H9 (cell line): ENCODE results near the gene BTNL8. TPM values are rescaled to one million over a fixed set of nuclear protein-coding genes. Genes with fewer than 3 reads are reported as not detected.

Experiments
- DNase-seq: peaks from one replicate; pipeline ENCODE4 v3.0.0-alpha.2; 2017
- H2AFZ ChIP-seq: one replicate; pipeline ENCODE4 v1.6.1; 2013; ENCODE audit warnings: mild to moderate bottlenecking, low read length, control low read depth, moderate library complexity
- H2AK5ac ChIP-seq: 2 replicates; pipeline ENCODE4 v1.6.1; 2013; ENCODE audit warnings: low read length, control low read depth, mixed read lengths; ENCODE audit not compliant: insufficient read length
- H2BK120ac ChIP-seq: one replicate; pipeline ENCODE4 v1.6.1; 2013; ENCODE audit warnings: low read depth, mild to moderate bottlenecking, low read length, control low read depth, inconsistent platforms; ENCODE audit not compliant: poor library complexity, severe bottlenecking
- H2BK12ac ChIP-seq: 2 replicates; pipeline ENCODE4 v1.6.1; 2013; ENCODE audit warnings: low read length, control low read depth, mixed read lengths, low read depth; ENCODE audit not compliant: insufficient read length
- H2BK15ac ChIP-seq: 2 replicates; pipeline ENCODE4 v1.6.1; 2013; ENCODE audit warnings: low read depth, low read length, control low read depth
- H2BK20ac ChIP-seq: one replicate; pipeline ENCODE4 v1.6.1; 2013; ENCODE audit warnings: low read depth, mild to moderate bottlenecking, low read length, control low read depth, inconsistent platforms; ENCODE audit not compliant: poor library complexity, severe bottlenecking
- H2BK5ac ChIP-seq: 2 replicates; pipeline ENCODE4 v1.6.1; 2013; ENCODE audit warnings: low read length, control low read depth, mixed read lengths; ENCODE audit not compliant: insufficient read length
- H3K14ac ChIP-seq: 2 replicates; pipeline ENCODE4 v1.6.1; 2013; ENCODE audit warnings: low read length, control low read depth; ENCODE audit not compliant: insufficient read depth
- H3K18ac ChIP-seq: 2 replicates; pipeline ENCODE4 v1.6.1; 2013; ENCODE audit warnings: low read depth, mild to moderate bottlenecking, mixed read lengths, low read length, control low read depth; ENCODE audit not compliant: insufficient read length
- H3K23ac ChIP-seq: 2 replicates; pipeline ENCODE4 v1.6.1; 2013; ENCODE audit warnings: low read length, control low read depth, mixed read lengths, low read depth; ENCODE audit not compliant: insufficient read length
- H3K23me2 ChIP-seq: 2 replicates; pipeline ENCODE4 v1.6.1; 2013; ENCODE audit warnings: low read depth, mild to moderate bottlenecking, mixed read lengths, low read length, control low read depth; ENCODE audit not compliant: insufficient read length, poor library complexity, severe bottlenecking
- H3K27ac ChIP-seq: 2 replicates; pipeline ENCODE4 v1.5.1; 2013; ENCODE audit warnings: low read length, control low read depth, mixed read lengths, low read depth; ENCODE audit not compliant: insufficient read length
- H3K27me3 ChIP-seq: 2 replicates; pipeline ENCODE4 v1.6.1; 2013; ENCODE audit warnings: low read length, control low read depth, inconsistent platforms; ENCODE audit not compliant: insufficient read depth
- H3K4ac ChIP-seq: 2 replicates; pipeline ENCODE4 v1.6.1; 2013; ENCODE audit warnings: low read depth, mild to moderate bottlenecking, control low read depth, inconsistent platforms, low read length, moderate library complexity
- H3K4me1 ChIP-seq: 2 replicates; pipeline ENCODE4 v1.6.1; 2013; ENCODE audit warnings: low read length, control low read depth, inconsistent platforms; ENCODE audit not compliant: insufficient read depth
- H3K4me2 ChIP-seq: 2 replicates; pipeline ENCODE4 v1.6.1; 2013; ENCODE audit warnings: low read length, control low read depth, mixed read lengths; ENCODE audit not compliant: insufficient read length, insufficient read depth
- H3K56ac ChIP-seq: 2 replicates; pipeline ENCODE4 v1.6.1; 2013; ENCODE audit warnings: low read depth, mild to moderate bottlenecking, mixed read lengths, low read length, control low read depth; ENCODE audit not compliant: insufficient read length
- H3K79me1 ChIP-seq: 2 replicates; pipeline ENCODE4 v1.6.1; 2013; ENCODE audit warnings: low read depth, mild to moderate bottlenecking, moderate library complexity, low read length, control low read depth, inconsistent platforms; ENCODE audit not compliant: insufficient read depth, poor library complexity, severe bottlenecking
- H3K79me2 ChIP-seq: 2 replicates; pipeline ENCODE4 v1.6.1; 2013; ENCODE audit warnings: low read length, control low read depth, inconsistent platforms; ENCODE audit not compliant: insufficient read depth
- H3K9ac ChIP-seq: 2 replicates; pipeline ENCODE4 v1.6.1; 2013; ENCODE audit warnings: low read length, control low read depth, mixed read lengths; ENCODE audit not compliant: insufficient read length; ENCODE audit errors: extremely low read depth
- H3K9me3 ChIP-seq: one replicate; pipeline ENCODE4 v1.6.1; 2013; ENCODE audit warnings: low read depth, low read length, inconsistent platforms; ENCODE audit not compliant: control insufficient read depth
- H3T11ph ChIP-seq: one replicate; pipeline ENCODE4 v1.6.1; 2013; ENCODE audit warnings: mild to moderate bottlenecking, low read length, control low read depth, inconsistent platforms
- H4K20me1 ChIP-seq: one replicate; pipeline ENCODE4 v1.6.1; 2013; ENCODE audit not compliant: control insufficient read depth, insufficient read length, insufficient read depth
- H4K5ac ChIP-seq: 2 replicates; pipeline ENCODE4 v1.6.1; 2013; ENCODE audit warnings: low read depth, mild to moderate bottlenecking, mixed read lengths, low read length, control low read depth; ENCODE audit not compliant: insufficient read length
- H4K8ac ChIP-seq: replicated peaks from 2 replicates; pipeline ENCODE4 v1.6.1; 2013; ENCODE audit warnings: low read length, control low read depth, mixed read lengths, low read depth; ENCODE audit not compliant: insufficient read length
- H4K91ac ChIP-seq: 2 replicates; pipeline ENCODE4 v1.6.1; 2013; ENCODE audit warnings: low read depth, mild to moderate bottlenecking, moderate library complexity, mixed read lengths, low read length, control low read depth; ENCODE audit not compliant: insufficient read length
- H3K27ac Mint-ChIP-seq, 3 experiments: 2 replicates in 2 of 3; 3 replicates in 1 of 3; pipeline ENCODE4 v1.8.0; 2020 to 2021; ENCODE audit warnings: mixed read lengths in 3 of 3, mild to moderate bottlenecking in 1 of 3, moderate library complexity in 1 of 3
- H3K27me3 Mint-ChIP-seq: 2 replicates; pipeline ENCODE4 v1.8.0; 2021; ENCODE audit warnings: low read depth, mild to moderate bottlenecking, moderate library complexity, mixed read lengths
- H3K36me3 Mint-ChIP-seq, 3 experiments: 2 replicates in 2 of 3; 3 replicates in 1 of 3; pipeline ENCODE4 v1.8.0; 2020 to 2021; ENCODE audit warnings: low read depth in 3 of 3, mixed read lengths in 3 of 3; ENCODE audit not compliant: insufficient read depth in 1 of 3
- H3K4me1 Mint-ChIP-seq, 2 experiments: 2 replicates each; pipeline ENCODE4 v1.8.0; 2020; ENCODE audit warnings: mixed read lengths in 2 of 2
- H3K4me3 Mint-ChIP-seq, 2 experiments: 2 replicates in 1 of 2; 3 replicates in 1 of 2; pipeline ENCODE4 v1.8.0; 2020 to 2021; ENCODE audit warnings: mild to moderate bottlenecking in 2 of 2, mixed read lengths in 2 of 2, moderate library complexity in 1 of 2
- H3K9me3 Mint-ChIP-seq, 2 experiments: 2 replicates in 1 of 2; 3 replicates in 1 of 2; pipeline ENCODE4 v1.8.0; 2020; ENCODE audit warnings: mild to moderate bottlenecking in 2 of 2, mixed read lengths in 2 of 2, moderate library complexity in 1 of 2
- WGBS: extraction: QIAGEN DNeasy Blood & Tissue Kit; methylation state at CpG from one replicate; pipeline ENCODE4 v1.1.7; 2013; ENCODE audit warnings: missing lambda C conversion rate, low lambda C conversion rate, mixed read lengths; ENCODE audit not compliant: insufficient read length; ENCODE audit errors: extremely low coverage; 5-methylcytosine and 5-hydroxymethylcytosine counted together
- total RNA-seq: library from RNA; stranded (reverse); gene quantifications from 2 replicates; pipeline ENCODE4 v1.2.1, GENCODE V29; 2021
- TF ChIP-seq, protein P1 (sequence below): fragments of 200-600 bp; sonication (generic); conservative IDR thresholded peaks from 3 replicates; pipeline ENCODE4 v1.8.0; 2021; ENCODE audit warnings: antibody characterized with exemption, mild to moderate bottlenecking

The BTNL8 gene
- total RNA-seq, 1 experiment from 2014 or later = 0.13 TPM

DNA sequence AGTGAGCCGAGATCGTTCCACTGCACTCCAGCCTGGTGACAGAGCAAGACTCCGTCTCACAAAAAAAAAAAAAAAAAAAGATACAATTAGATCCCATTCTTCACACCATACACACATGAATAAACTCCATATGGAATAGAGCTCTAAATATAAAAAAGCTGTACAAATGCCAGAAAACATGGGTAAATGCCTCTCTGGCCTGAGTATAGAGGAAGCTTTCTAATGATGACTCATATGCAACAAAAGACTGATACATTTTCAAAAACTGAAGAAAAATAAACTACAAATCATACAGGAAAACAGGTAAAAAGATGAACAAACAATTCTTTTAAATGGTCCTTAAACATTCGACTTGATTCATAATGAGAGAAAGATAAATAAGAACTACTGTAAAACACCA is 46.5 kb upstream of the BTNL8 start:
- Histone ChIP-seq H3K79me2 (no peaks in the 10 kb centered on the region; the same call in 1 of the 2 replicates), H3T11ph (no peak overlapping the region), H3K4ac (no peak overlapping the region), H3K56ac (no peak overlapping the region), H4K20me1 (no peaks in the 10 kb centered on the region), H3K23ac (no peak overlapping the region), H3K18ac (no peak overlapping the region), H3K4me1 (no peaks in the 10 kb centered on the region), H4K5ac (no peak overlapping the region), H3K4me2 (no peak overlapping the region), H3K27ac (no peak overlapping the region), H2BK20ac (no peak overlapping the region), H2BK5ac (no peak overlapping the region), H2AK5ac (no peak overlapping the region), H3K9ac (no peak overlapping the region), H2BK120ac (no peak overlapping the region), H3K14ac (no peak overlapping the region), H2AFZ (no peak overlapping the region), H4K8ac (no peak overlapping the region), H3K9me3 (peaks cover 42% of the 10 kb centered on the region), H2BK15ac (no peak overlapping the region), H4K91ac (no peak overlapping the region), H3K27me3 (no peaks in the 10 kb centered on the region), H3K79me1 (peaks cover 11% of the 10 kb centered on the region), H2BK12ac (no peak overlapping the region), H3K23me2 (no peaks in the 10 kb centered on the region)
- DNase-seq = no peak
- peaks cover 16% of the 10 kb centered on the region for H3K27me3 Mint-ChIP-seq
- no peak overlapping the region for H3K4me3 Mint-ChIP-seq
- peaks cover 94 to 95% (median 95%) of the 10 kb centered on the region in 3 experiments for H3K36me3 Mint-ChIP-seq
- TF ChIP-seq, protein P1, sequence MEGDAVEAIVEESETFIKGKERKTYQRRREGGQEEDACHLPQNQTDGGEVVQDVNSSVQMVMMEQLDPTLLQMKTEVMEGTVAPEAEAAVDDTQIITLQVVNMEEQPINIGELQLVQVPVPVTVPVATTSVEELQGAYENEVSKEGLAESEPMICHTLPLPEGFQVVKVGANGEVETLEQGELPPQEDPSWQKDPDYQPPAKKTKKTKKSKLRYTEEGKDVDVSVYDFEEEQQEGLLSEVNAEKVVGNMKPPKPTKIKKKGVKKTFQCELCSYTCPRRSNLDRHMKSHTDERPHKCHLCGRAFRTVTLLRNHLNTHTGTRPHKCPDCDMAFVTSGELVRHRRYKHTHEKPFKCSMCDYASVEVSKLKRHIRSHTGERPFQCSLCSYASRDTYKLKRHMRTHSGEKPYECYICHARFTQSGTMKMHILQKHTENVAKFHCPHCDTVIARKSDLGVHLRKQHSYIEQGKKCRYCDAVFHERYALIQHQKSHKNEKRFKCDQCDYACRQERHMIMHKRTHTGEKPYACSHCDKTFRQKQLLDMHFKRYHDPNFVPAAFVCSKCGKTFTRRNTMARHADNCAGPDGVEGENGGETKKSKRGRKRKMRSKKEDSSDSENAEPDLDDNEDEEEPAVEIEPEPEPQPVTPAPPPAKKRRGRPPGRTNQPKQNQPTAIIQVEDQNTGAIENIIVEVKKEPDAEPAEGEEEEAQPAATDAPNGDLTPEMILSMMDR = no peak
- H3K4me1 Mint-ChIP-seq = no peaks in the 10 kb centered on the region
- peaks cover 63 to 68% of the 10 kb centered on the region in 2 experiments for H3K9me3 Mint-ChIP-seq
- WGBS = no CpG with 5 or more reads among the region's 4 CpGs
- no peak overlapping the region for H3K27ac Mint-ChIP-seq
